Measurements from ENCODE around the gene JAKMIP3.

The JAKMIP3 gene

DNA sequence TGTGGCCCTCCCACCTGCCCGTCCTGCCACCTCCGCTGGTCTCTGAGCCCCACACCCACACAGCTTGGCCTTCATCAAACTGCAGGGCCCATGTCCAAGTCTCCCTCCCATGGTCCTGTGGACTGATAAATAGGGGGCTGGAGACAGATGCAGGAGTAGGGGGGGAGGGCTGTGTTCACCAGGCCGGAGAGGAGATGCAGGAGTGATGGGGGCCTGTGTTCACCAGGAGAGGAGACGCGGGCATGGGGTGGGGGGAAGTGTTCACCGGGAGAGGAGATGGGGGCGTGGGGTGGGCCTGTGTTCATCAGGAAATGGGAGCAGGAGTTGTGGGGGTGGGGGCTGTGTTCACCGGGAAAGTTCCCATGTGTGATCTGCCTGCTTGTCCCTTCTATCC, 37.0 kb downstream of the JAKMIP3 start:
- Mint-ChIP-seq H3K27ac (no peak overlapping the region), H3K9me3 (no peaks in the 10 kb centered on the region), H3K36me3 (no peaks in the 10 kb centered on the region), H3K4me1 (peaks cover 0 to 1% of the 10 kb centered on the region in 2 donors), H3K4me3 (no peak overlapping the region), H3K27me3 (peaks cover 22 to 37% of the 10 kb centered on the region in 2 donors)
- no peak for ATAC-seq (replicated peaks)
- no peak for DNase-seq

- DNase-seq (no peak), ATAC-seq (replicated peaks) (no peak)
- Mint-ChIP-seq H3K36me3 (no peaks in the 10 kb centered on the region), H3K4me3 (no peak overlapping the region), H3K9me3 (no peaks in the 10 kb centered on the region), H3K27ac (no peak overlapping the region), H3K27me3 (peaks cover 18 to 32% of the 10 kb centered on the region in 2 donors), H3K4me1 (peaks cover 0 to 1% of the 10 kb centered on the region in 2 donors)
These were observed 37.6 kb downstream of the JAKMIP3 start for GRCh38 chr10:132103116-132103910.

GRCh38 chr10:132104062-132104461, 38.3 kb downstream of the JAKMIP3 start:
- Mint-ChIP-seq H3K27ac (no peak overlapping the region), H3K27me3 (peaks cover 18 to 28% of the 10 kb centered on the region in 2 donors), H3K4me1 (peaks cover 0 to 1% of the 10 kb centered on the region in 2 donors), H3K4me3 (no peak overlapping the region), H3K9me3 (no peaks in the 10 kb centered on the region), H3K36me3 (no peaks in the 10 kb centered on the region)
- no peak for ATAC-seq (replicated peaks)
- no peak for DNase-seq

GRCh38 chr10:132104471-132105301, 38.9 kb downstream of the JAKMIP3 start:
- Mint-ChIP-seq H3K36me3 (no peaks in the 10 kb centered on the region), H3K4me1 (peaks cover 0 to 1% of the 10 kb centered on the region in 2 donors), H3K27me3 (peaks cover 18 to 28% of the 10 kb centered on the region in 2 donors), H3K4me3 (no peak overlapping the region), H3K9me3 (no peaks in the 10 kb centered on the region), H3K27ac (no peak overlapping the region)
- no peak for DNase-seq
- ATAC-seq (replicated peaks): no peak

DNA sequence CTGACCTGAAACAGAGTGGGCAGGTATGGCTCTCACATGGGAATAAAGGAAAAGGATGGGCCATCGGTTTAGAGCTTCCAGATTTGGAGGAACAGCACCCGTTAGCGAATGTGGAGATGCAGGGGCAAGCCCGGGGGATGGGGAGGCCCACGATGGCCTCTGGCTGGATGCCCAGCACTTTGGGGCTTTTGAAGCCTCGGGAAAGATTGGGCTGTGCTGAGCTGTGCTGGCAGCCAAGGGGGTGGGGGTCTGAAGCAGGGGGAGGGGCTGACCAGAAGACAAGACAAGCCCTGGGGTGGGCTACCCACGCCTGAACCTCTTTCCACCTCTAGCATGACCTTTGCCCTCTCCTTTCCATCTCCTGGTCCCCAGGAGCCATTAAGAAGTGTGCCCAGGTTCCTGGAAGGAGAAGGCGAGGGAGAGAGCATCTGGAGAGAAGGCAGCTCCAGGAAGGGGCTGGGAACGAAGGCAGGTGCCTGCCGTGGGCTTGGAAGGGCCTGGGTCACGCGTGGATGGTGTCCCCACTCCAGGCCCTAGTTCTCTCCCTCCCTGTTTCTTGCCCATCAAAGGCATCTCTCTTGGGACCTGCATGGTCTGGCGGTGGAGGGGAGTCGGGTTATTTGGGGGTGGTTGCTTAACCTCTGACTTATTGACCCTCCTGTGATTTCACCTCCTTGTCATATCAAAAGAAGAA, 39.7 kb downstream of the JAKMIP3 start:
- Mint-ChIP-seq H3K36me3 (no peaks in the 10 kb centered on the region), H3K27me3 (peaks cover 18 to 22% of the 10 kb centered on the region in 2 donors), H3K27ac (no peak overlapping the region), H3K9me3 (no peaks in the 10 kb centered on the region), H3K4me3 (no peak overlapping the region), H3K4me1 (peaks cover 0 to 1% of the 10 kb centered on the region in 2 donors)
- DNase-seq (no peak), ATAC-seq (replicated peaks) (no peak)

GRCh38 chr10:132106431-132106830, 40.7 kb downstream of the JAKMIP3 start:
- no peaks in the 10 kb centered on the region for H3K9me3 Mint-ChIP-seq
- H3K27ac Mint-ChIP-seq: no peak overlapping the region
- DNase-seq (no peak), ATAC-seq (replicated peaks) (no peak)
- peaks cover 12 to 16% of the 10 kb centered on the region in 2 donors for H3K27me3 Mint-ChIP-seq
- no peak overlapping the region for H3K4me3 Mint-ChIP-seq
- peaks cover 0 to 1% of the 10 kb centered on the region in 2 donors for H3K4me1 Mint-ChIP-seq
- no peaks in the 10 kb centered on the region for H3K36me3 Mint-ChIP-seq

DNA sequence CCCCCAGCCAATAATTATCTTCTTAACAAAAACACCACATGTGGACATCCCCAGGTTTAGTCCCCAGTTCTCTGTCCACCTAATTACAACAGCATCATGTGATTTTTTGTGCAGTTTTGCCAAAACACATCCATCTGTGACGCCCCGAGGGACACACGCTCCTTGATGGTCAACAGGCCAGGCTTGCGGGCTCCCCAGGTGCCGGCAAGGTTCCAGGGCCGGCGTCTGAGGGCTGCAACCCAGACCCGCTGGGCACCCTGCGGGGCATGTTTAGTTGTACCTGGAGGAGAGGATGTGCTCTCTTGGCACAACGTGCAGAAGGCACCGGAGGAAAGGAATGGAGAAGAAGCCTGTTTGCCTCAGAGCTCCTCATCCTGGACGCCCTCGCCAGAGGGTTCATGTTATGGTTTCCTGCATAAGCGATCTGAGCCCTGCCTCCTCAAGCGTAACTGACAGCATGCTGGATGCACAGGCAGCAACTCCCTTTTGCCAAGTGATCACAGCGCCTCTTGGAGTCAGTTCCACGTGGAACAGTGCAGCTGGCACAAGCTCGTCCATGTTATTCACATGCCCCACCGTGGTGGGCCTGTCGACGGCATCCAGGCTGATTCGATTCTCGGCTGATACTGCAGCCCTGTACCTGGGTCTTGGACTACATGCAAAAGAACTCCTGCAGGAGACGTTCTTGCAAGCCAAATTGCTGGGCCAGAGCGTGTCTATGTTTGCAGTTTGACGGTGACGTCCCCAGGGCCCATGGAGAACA, 41.6 kb downstream of the JAKMIP3 start:
- no peak overlapping the region for H3K27ac Mint-ChIP-seq
- H3K4me1 Mint-ChIP-seq: no peaks in the 10 kb centered on the region
- ATAC-seq (replicated peaks) (no peak), DNase-seq (no peak)
- H3K27me3 Mint-ChIP-seq: peaks cover 10 to 12% of the 10 kb centered on the region in 2 donors
- H3K4me3 Mint-ChIP-seq: no peak overlapping the region
- H3K9me3 Mint-ChIP-seq: no peaks in the 10 kb centered on the region
- no peaks in the 10 kb centered on the region for H3K36me3 Mint-ChIP-seq

DNA sequence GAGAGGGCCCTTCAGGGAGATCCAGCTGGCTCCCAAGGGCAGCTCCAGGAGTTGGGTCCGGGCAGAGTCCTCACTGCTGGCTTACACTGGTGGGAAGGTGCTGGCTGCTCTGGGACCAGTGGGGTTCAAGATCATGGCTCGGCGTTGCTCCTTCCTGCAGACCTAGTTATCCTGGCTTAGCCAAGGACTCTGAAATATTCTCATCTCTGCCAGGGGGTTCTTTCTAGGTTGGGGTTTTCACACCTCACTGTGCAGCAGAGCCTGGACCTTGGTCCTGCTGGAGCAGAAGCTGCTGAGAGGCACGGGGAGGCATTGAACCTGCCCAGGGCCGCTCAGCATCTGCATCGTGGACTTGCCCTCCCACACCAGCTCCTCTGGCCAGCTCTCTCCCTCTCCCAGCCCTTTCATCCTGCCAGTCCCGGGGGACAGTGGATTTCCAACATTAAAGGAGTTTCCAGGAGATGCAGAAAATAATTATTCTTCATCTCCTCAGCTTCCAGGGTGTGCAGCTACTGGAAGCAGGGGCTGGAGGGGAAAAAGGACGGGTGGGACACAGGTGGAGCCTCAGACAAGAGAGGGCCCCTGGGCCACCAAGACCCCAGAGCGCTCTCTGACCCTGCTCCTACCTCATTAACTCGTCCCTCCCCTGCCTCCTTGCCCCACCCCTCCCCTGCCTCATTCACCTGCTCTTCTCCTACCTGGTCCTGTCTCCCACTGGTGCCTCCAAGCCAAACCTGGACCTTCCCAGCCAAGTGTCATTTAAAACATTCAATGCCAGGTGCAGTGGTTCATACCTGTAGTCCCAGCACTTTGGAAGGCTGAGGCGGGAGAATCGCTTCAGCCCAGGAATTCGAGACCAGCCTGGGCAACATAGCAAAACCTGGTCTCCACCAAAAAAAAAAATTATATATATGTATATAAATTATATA, 42.5 kb downstream of the JAKMIP3 start:
- peaks cover 4 to 5% of the 10 kb centered on the region in 2 donors for H3K27me3 Mint-ChIP-seq
- H3K27ac Mint-ChIP-seq: no peak overlapping the region
- ATAC-seq (replicated peaks) (no peak), DNase-seq (no peak)
- H3K36me3 Mint-ChIP-seq: no peaks in the 10 kb centered on the region
- no peak overlapping the region for H3K4me3 Mint-ChIP-seq
- no peaks in the 10 kb centered on the region for H3K9me3 Mint-ChIP-seq
- H3K4me1 Mint-ChIP-seq: no peaks in the 10 kb centered on the region

- Mint-ChIP-seq H3K27ac (no peak overlapping the region), H3K36me3 (no peaks in the 10 kb centered on the region), H3K9me3 (no peaks in the 10 kb centered on the region), H3K4me3 (no peak overlapping the region), H3K27me3 (peaks cover 4 to 5% of the 10 kb centered on the region in 2 donors), H3K4me1 (no peaks in the 10 kb centered on the region)
- no peak for ATAC-seq (replicated peaks)
- no peak for DNase-seq
These were observed 43.8 kb downstream of the JAKMIP3 start for GRCh38 chr10:132109341-132110110.

- Mint-ChIP-seq H3K9me3 (no peaks in the 10 kb centered on the region), H3K36me3 (no peaks in the 10 kb centered on the region), H3K27me3 (peaks cover 4 to 5% of the 10 kb centered on the region in 2 donors), H3K27ac (no peak overlapping the region), H3K4me1 (no peaks in the 10 kb centered on the region), H3K4me3 (no peak overlapping the region)
- no peak for ATAC-seq (replicated peaks)
- DNase-seq: no peak
These were observed 44.4 kb downstream of the JAKMIP3 start for GRCh38 chr10:132110111-132110521.

- H3K36me3 Mint-ChIP-seq: no peaks in the 10 kb centered on the region
- no peak for ATAC-seq (replicated peaks)
- H3K4me1 Mint-ChIP-seq: no peaks in the 10 kb centered on the region
- no peak overlapping the region for H3K4me3 Mint-ChIP-seq
- no peak overlapping the region for H3K27ac Mint-ChIP-seq
- no peaks in the 10 kb centered on the region for H3K9me3 Mint-ChIP-seq
- H3K27me3 Mint-ChIP-seq: peaks cover 4 to 5% of the 10 kb centered on the region in 2 donors
- DNase-seq: no peak
These were observed 45.0 kb downstream of the JAKMIP3 start for GRCh38 chr10:132110713-132111112.

- DNase-seq (no peak), ATAC-seq (replicated peaks) (no peak)
- Mint-ChIP-seq H3K4me1 (no peaks in the 10 kb centered on the region), H3K9me3 (no peaks in the 10 kb centered on the region), H3K4me3 (no peak overlapping the region), H3K27ac (no peak overlapping the region), H3K27me3 (peaks cover 4 to 5% of the 10 kb centered on the region in 2 donors), H3K36me3 (no peaks in the 10 kb centered on the region)
These were observed 45.5 kb downstream of the JAKMIP3 start for GRCh38 chr10:132111121-132111731.

Data from stimulated activated naive B cell treated with anti-CD40 and anti-IgM and Interleukin-4, amounts not matched to agents 10 μg/mL and 1 μg/mL and 100 μg/mL, for 72 hours (primary cell).